ENCODE measurements around the gene TCP11L1.
A peak's percentile ranks its signal among the peaks of the same experiment; 100 is the strongest.

DNA sequence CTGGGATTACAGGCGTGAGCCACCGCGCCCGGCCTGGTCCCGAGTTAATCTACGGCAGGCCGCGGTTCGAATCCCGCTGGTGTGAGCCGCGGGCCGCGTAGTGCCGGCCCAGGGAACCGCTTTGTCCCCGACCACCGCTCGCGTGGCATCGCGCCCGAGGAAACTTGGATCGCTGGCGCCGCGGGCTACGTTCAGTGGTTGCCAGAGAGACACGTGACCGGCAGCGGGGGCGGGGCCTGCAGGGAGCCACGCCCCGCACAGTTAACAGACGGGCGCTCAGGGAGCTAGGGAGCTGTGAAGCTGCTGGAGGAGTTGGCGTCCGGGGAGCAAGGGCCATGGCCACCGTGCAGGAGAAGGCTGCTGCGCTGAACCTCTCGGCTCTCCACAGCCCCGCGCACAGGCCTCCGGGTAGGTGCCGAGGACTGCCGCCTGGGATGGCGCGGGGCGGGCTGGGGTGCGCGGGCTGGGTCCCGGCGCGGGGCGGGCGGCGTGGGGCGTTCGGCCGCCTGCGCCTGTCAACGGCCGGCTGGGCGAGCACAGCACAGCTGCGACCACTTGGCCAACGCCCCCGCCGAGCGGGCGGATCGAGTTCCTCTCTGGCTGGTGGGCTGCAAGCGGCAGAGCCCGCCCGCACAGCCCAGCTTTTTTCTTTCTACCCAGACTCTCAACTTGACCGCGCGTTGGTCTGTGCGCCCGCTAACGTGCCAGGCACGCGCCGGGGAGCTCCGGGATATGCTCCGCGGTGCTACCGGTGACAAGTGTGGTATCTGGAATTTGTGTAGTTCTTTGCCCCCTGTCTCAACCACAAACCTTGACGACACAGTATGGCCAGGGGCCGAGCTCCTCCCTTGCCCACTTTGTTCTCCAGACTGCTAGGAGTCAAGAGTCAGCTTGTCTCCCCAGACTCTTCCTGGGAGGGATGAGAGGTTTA lies 23.5 kb upstream of the TCP11L1 start, which contains the start of gene DEPDC7:
- peak; percentile 56; the same call in 1 of the 2 replicates for TF ChIP-seq POLR2AphosphoS5 (IDR thresholded peaks at IDR 0.05; ENCODE audit: borderline replicate concordance, low read depth, low read length)
- TF ChIP-seq EZH2 (IDR thresholded peaks at IDR 0.05): no peak

Data from SK-N-MC (cell line).